HG03196 (cell line): ENCODE data around the gene TMEM117.
"Not testable (repeated sequence)": the region's sequence is repeated elsewhere in the genome, so short reads cannot be mapped to it uniquely, and the experiment has no call there.

Experiments
- ATAC-seq: cut with Tn5 transposase; IDR thresholded peaks from one replicate; pipeline ENCODE4 v1.9.1; 2021; ENCODE audit not compliant: unreplicated experiment

TMEM117 gene

GRCh38 chr12:44019118-44019517 lies 183.2 kb downstream of the TMEM117 start:
- ATAC-seq, result no peak

GRCh38 chr12:44020555-44020954 lies 184.7 kb downstream of the TMEM117 start:
- no peak for ATAC-seq

GRCh38 chr12:44021471-44021971 lies 185.6 kb downstream of the TMEM117 start:
- peak; percentile 84 for ATAC-seq

- ATAC-seq, result no peak
Measured at GRCh38 chr12:44025499-44025898, 189.6 kb downstream of the TMEM117 start.

GRCh38 chr12:44026046-44026445 lies 190.2 kb downstream of the TMEM117 start:
- no peak for ATAC-seq

GRCh38 chr12:44026926-44027325 lies 191.0 kb downstream of the TMEM117 start:
- ATAC-seq, result not testable (repeated sequence)

- no peak for ATAC-seq
Measured at GRCh38 chr12:44029194-44029593, 193.3 kb downstream of the TMEM117 start.

GRCh38 chr12:44031472-44032185 lies 195.7 kb downstream of the TMEM117 start:
- ATAC-seq, result no peak

- no peak for ATAC-seq
Measured at GRCh38 chr12:44034906-44035305, 199.0 kb downstream of the TMEM117 start.

- no peak for ATAC-seq
Measured at GRCh38 chr12:44036875-44037443, 201.1 kb downstream of the TMEM117 start.

GRCh38 chr12:44038411-44038810 lies 202.5 kb downstream of the TMEM117 start:
- no peak for ATAC-seq

GRCh38 chr12:44044491-44044890 lies 208.6 kb downstream of the TMEM117 start:
- not testable (repeated sequence) for ATAC-seq

GRCh38 chr12:44046732-44047417 lies 211.0 kb downstream of the TMEM117 start:
- no peak for ATAC-seq

- ATAC-seq, result no peak
Measured at GRCh38 chr12:44052554-44052953, 216.7 kb downstream of the TMEM117 start.

GRCh38 chr12:44053549-44054127 lies 217.8 kb downstream of the TMEM117 start:
- no peak for ATAC-seq

GRCh38 chr12:44054281-44054680 lies 218.4 kb downstream of the TMEM117 start:
- no peak for ATAC-seq

GRCh38 chr12:44058366-44058765 lies 222.5 kb downstream of the TMEM117 start:
- ATAC-seq, result no peak

GRCh38 chr12:44059476-44059875 lies 223.6 kb downstream of the TMEM117 start:
- ATAC-seq, result no peak

GRCh38 chr12:44063671-44064070 lies 227.8 kb downstream of the TMEM117 start:
- no peak for ATAC-seq

- no peak for ATAC-seq
Measured at GRCh38 chr12:44076871-44077270, 241.0 kb downstream of the TMEM117 start.

GRCh38 chr12:44077294-44077693 lies 241.4 kb downstream of the TMEM117 start:
- no peak for ATAC-seq

- no peak for ATAC-seq
Measured at GRCh38 chr12:44078273-44078672, 242.4 kb downstream of the TMEM117 start.
